HEK293T (cell line): ENCODE measurements around the gene RPRD1B.

Source experiments
- FOXA1 ChIP-seq: fragments of 450-650 bp; IDR thresholded peaks from 2 replicates; pipeline ENCODE4 v1.6.1; 2016; ENCODE audit warnings: mild to moderate bottlenecking
- FOXK2 ChIP-seq: fragments of 450-650 bp; IDR thresholded peaks from 2 replicates; pipeline ENCODE4 v1.6.1; 2016; ENCODE audit warnings: mild to moderate bottlenecking
- FOXM1 ChIP-seq: fragments of 450-650 bp; IDR thresholded peaks from 2 replicates; pipeline ENCODE4 v1.6.1; 2017; ENCODE audit warnings: mild to moderate bottlenecking, borderline replicate concordance
- SP1 ChIP-seq: fragments of 450-650 bp; IDR thresholded peaks from 2 replicates; pipeline ENCODE4 v1.6.1; 2017
- SUZ12 ChIP-seq: fragments of 450-650 bp; IDR thresholded peaks from 2 replicates; pipeline ENCODE4 v1.6.1; 2016; ENCODE audit warnings: mild to moderate bottlenecking

DNA sequence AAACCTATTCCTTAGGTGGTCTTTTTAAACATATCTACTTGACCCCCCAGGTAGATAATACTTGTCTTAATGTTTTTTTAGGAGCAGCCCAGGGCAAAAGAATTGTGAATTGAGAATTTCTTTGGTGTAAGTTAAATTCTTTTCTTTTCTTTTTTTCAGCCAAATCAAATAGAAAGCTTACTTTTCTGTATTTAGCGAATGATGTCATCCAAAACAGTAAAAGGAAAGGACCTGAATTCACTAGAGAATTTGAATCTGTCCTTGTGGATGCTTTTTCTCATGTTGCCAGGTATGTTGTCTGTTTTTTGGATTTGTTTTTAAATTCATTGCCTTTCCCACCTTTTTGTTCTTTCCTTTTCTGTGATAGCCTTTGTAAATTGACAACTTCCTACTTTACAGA is 6.7 kb downstream of the RPRD1B start:
- no peak for TF ChIP-seq SP1
- no peak for TF ChIP-seq FOXM1
- TF ChIP-seq FOXA1 = no peak
- TF ChIP-seq FOXK2 = no peak
- TF ChIP-seq SUZ12 = no peak
